Activated CD4-positive, alpha-beta T cell treated with anti-CD3 and anti-CD28 coated beads, Interleukin-2, amount 50 U/mL, for 16 hours (primary cell): ENCODE measurements around the gene SPIRE1.
"Not testable (repeated sequence)": the region's sequence is repeated elsewhere in the genome, so short reads cannot be mapped to it uniquely, and the experiment has no call there.

Source experiments
- DNase-seq: peaks from one replicate; pipeline ENCODE4 v3.0.0-alpha.2; 2020

The SPIRE1 gene

DNA sequence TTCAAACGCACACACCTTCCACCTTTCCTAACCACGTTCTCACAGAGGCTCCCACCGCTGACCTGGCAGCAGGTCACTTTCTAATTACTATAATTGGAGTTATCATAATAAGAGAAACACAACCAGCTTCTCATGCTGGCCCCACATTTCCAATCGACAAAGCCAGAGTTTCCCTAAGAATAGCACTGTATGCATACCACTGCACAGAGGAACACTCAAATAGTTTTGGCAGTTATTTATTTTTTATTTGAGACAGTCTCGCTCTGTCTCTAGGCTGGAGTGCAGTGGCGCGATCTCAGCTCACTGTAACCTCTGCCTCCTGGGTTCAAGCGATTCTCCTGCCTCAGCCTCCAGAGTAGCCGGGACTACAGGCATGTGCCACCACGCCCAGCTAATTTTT, 176.0 kb downstream of the SPIRE1 start:
- DNase-seq = not testable (repeated sequence)

DNA sequence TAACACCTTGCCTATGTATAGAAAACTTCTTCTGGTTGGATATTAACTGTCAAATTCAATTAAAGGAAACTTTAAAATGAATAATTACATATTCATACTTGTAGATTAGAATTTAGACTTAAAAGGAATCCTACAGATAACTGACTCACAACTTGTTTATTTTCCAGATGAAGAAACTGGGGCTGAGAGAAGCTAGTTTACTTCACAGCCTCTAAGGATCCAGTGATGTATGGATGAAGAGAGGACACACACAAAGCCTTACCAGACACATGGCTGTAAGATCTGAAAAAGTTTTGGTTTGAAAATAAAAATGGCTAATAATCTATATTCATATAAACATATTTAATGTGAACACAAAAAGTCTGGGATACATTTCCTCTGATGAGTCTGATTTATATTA, 177.9 kb downstream of the SPIRE1 start:
- DNase-seq = no peak

DNA sequence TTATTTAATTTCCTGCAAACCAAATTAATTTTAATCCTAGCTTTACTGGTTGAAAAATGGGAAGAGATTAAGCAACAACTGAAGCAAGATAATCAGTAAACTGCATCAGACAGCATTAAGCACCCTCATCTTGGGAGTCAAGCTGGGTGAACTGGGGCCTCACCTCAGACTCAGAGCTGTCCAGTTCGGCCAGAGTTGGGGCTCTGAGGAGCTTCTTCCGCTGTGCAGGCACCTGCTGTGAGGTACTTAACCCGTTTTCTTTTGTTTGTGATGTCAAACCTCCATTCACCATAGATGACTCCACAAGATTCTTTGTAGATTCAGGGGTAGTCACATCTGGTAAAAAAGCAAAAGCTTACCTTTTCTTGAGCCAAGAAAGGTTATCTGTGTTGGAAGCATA, 178.4 kb downstream of the SPIRE1 start:
- no peak for DNase-seq

DNA sequence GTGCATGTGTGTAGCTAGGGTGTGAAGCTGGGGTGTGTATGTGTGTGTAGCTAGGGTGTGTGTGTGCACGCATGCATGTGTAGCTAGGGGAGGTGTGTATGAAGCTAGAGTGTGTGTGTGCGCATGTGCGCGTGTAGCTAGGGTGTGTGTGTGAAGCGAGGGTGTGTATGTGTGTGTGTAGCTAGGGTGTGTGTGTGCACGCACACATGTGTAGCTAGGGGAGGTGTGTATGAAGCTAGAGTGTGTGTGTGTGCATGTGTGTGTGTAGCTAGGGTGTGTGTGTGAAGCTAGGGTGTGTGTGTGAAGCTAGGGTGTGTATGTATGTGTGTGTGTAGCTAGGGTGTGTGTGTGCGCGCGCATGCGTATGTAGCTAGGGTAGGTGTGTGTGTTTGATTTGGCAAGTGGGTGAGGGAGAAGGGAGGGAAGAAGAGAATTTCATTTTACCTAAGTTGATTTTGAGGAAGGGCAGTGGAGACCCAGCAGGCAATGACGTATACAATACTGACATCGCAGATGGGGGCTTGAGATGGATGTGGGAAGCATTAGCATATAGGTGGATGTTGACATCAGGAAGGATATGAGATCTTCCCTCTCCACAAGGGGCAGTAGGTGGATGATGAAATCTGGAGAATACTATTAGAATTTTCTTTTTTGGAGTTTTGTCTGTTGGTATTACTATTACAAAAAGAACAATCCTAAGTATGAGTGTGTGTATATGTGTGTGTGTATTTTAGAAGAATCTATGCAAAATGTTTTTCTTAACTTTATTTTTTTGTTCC, 179.4 kb downstream of the SPIRE1 start:
- DNase-seq = no peak

DNA sequence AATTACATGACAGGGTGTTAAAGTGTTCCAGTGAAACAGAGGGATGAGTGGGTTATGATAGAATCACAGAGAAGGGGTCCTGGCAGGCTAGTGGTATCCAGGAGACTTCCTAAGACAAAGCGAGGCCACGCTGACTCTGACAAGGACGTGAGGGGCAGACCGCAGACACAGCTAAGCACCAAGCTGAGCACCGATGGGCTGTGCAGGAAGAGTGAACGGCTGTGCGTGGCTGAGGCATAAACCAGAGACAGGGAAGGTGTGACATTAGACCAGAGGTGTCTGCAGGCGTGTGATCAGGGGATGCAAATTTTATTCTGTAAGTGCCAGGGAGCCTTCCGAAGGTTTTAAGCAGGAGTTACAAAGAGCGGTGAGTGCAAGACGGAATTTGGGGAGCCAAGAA, 180.3 kb downstream of the SPIRE1 start:
- DNase-seq = no peak

DNA sequence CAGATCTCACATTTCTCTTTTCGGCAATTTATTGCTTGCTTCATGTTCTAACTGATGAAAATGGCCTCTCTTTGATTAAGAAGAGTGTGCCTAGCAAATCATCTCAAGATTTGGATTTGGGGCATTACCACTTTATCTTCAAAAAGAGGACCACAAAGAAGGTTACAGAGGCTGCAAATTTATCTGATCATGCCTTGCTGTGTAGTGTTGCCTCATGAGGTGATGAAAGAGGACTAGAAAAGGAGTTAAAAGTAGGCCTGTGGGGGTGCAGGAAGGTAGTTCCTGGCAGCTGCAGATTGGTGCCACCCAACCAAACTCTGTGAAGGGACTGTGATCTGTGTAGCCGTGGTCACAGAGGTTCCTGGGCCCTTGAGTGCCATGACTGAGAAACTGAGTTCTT, 181.0 kb downstream of the SPIRE1 start:
- DNase-seq = no peak

DNA sequence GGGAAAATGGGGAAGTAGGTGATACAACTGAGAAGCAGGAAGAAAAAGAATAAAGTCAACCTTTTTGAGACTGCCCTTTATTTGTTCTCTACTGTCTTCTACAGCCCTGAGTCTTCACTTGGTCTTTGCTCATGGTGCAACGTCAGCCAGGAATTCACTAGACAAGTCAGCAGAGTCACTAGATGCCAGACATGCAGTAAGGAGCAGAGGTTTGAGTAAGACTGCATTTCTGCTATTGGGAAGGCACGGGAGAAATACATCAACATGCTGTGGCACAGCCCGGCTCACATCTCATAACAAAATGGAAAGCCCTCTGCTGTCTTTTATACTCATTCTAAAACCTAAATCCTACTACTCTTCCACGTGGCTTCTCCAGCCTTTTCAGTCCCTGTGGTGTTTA, 183.0 kb downstream of the SPIRE1 start:
- DNase-seq = no peak

DNA sequence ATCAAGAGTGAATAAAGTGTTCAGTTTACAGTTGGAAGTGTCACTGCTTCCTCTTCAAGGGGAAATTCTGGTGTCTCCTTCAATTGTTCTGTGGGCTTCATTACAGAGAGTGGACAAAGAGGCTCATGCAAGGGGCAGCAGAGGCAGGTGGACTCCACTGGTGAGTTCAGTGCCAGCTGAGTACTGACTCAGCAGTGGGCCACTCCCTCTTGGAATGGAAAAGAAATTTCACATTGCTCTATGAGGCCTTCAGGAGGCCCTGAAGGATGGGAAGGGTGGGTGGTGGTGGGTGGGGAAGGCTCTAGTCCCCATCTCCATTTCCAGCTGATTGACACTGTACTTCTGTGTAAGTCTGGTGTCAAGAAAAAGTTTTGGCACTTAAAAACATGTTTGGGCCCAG, 183.8 kb downstream of the SPIRE1 start:
- no peak for DNase-seq

DNA sequence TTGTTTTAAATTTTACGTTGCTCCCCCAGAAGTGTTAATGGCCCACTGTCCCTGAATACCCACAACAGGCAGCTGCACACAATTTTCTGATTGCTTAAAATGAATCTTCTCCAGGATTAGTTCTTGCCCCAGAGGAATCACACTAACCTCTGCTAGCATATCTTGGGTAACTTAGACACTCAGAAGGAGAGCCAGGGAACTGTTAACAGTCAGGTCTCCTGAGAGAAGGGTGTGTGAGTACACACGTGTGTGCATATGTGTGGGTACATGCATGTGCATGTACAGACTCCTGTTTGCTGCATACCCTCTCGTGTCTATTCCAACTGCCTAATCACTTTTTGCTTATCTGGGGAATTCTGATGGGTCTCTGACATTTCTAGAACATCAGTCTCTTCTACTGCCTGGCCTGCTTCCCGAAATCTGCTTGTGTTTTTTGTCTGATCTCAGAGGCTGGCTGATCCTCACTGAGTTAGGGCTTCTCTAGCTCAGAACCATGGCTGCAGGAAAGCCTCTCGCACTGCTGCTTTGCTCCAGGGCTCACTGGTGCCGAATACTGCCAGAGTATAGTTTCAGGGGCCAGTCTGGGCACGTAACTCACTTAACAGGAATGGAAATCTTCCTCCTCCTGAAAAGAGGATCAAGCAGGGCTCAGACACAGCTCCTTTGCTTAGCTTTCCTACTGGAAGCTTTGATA, 187.4 kb downstream of the SPIRE1 start:
- DNase-seq = no peak

DNA sequence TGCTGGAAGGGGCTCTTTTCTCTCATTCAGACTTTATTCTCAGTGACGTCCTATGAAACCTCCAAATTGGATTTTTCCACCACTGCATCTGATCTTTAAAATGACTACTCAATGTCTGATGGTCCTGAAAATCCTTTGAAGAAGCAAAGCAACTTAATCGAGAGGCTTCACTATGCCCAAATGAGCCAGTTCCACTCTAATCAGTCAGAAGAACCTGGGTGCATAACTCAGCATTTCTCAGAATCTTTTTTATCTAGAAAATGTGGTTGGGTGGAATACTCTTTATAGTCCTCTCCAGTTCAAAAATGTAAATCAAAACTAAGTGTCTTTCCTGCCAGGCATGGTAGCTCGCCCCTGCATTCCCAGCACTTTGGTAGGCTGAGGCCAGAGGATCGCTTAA, 189.5 kb downstream of the SPIRE1 start:
- no peak for DNase-seq

DNA sequence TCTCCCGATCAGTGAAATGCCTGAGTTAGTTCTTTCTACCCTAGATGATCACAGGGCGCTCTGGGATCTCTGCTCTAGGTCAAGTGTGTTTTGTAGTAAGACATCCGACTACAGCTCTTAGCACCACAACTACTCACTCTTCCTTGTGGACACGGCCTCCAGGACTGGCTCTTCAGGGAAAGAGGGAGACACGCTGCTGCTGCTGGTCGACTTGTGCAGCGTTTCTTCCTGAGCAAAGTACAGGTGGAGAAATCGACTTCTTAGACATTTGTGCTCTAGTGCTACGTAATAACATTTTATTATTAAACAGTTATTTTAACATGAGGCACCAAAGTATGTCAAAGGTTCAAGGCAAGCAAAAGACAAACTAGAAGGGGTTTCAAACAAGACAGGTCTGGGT, 193.2 kb downstream of the SPIRE1 start:
- no peak for DNase-seq

DNA sequence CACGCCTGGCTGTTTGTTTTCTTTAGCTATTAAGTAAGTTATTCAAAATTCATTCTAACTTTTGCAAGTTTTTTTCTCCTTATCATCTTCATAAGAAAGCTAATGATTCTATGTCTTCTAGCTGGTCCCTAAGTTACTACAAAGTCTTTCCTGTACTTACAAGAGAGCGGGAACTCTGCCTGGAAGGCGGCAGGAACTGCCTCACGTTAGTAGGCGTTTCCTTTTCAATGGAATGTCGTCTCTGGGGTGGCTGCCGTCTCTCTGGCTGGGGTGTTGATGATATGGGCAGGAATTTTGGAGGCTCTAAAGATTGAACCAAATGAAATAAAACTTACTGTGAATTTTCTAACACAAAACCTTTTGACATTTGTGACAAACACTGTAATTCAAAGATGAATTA, 194.7 kb downstream of the SPIRE1 start:
- no peak for DNase-seq

DNA sequence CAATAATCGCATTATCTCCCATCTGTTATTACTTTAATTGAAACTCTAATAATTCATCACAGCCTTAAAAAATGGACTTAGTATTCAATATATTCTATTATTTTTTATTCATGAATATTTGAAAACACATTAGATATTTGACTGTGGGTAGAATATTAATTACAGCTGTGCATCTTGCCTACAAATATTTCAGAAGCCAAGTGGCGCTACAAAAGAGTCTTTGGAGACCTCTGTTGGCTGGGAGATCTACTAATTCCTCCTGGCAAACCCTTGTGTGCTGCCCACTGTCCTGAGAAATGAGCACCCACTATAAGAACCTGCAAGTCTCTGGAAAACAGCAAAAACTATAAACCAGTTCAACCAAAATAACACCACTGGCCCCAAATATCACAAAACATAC, 195.7 kb downstream of the SPIRE1 start:
- no peak for DNase-seq

DNA sequence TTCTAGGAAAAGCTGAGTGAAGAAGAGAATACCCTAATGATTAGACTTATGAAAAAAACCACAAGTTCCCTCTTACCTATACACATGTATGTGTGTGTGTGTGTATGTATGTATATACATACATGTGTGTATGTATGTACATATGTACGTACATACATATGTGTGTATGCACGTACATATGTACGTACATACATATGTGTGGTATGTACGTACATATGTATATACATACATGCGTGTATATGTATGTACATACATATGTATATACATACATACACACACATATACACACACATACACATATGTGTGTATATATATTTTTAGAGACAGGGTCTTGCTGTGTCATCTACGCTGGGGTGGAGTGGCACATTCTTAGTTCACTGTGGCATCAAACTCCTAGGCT, 196.6 kb downstream of the SPIRE1 start:
- DNase-seq = no peak

DNA sequence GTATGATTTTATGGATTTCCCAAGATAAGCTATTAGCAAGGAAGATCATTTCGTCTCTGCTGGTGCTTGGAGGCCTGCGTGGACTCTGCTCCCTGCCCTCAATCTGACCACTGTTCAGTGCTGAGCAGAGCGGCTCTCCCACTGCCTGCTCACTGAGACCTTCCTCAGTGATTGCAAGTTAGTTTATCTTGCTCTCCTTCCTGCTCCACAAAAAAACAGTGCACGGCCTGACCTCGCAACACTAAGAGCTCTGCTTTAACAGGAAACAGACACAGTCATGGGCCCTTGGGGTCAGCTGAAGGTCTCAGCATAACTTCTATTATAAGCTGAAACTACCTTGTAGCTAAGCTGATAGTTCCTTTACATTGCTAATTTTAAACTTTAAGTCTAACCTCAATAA, 197.0 kb downstream of the SPIRE1 start:
- no peak for DNase-seq

DNA sequence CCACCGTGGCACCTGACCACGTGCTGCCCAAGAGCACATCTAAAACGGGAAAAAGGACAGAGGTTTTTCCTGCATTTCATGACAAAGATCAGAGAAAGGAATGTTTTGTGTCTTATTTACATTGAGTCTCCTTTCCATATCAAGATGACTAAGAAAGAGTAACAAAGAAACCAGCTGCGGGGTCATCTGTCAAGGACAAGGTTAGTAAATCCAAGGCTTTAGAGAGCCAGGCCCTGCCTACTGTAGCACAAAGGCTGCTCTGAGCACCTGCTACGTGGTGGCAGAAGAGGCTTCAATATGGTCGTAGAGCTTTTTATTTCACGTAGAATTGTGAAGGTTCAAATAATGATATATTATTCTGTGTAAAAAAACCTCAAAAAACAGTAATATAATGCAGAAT, 199.1 kb downstream of the SPIRE1 start:
- DNase-seq = no peak

DNA sequence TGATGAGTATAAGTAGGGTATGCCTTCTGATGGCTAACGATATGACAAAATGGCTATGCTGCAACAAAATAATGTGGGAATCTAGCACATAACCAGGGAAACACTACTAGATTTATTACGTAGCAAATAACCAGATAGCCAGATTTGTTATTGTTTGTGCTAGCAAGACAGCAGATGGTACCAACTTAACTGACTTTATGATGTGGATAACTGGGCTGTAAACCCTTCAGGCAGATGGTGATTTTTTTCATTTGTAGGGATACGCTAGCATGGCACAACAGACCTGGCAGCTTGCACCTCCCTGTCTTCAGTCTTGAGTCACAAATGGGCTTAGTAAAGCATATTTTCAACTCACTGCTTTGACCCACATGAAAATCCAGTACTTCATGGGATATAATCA, 201.5 kb downstream of the SPIRE1 start:
- DNase-seq = no peak

DNA sequence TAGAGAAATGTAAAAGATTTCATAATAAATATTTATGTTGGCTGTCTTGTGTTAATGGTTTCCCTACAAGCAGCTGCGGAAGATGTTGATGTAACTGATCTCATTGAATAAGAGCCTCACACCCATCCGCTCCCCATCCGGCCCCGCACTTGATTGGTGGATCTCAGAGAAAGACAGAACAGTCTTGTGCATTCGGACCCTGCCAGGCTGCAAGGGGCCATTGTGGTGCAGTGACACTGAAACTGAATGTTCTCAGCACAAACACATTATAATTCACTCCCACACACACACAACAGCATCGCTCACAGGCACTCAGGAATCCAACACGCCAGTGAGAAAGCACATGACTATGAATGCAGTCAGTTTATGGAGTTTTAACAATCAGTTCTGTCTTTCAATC, 202.4 kb downstream of the SPIRE1 start:
- no peak for DNase-seq

DNA sequence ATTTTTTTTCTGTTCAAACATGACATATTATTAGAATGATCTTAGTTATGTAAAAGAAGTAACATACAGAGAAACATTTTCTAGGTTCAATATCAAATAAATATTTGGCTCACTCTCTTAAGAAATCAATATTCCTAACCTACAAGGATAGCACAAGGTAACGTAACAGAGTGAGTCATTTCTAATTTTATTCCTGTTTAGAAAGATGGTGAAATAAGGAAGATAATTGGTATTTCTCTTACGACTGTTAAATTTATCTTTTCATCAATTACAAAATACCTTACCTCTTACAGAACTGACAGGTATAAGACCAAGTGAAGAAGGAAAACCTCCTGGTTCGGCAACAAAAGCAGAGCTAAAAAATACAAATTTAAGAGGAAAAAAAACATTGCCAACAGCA, 205.1 kb downstream of the SPIRE1 start:
- no peak for DNase-seq

DNA sequence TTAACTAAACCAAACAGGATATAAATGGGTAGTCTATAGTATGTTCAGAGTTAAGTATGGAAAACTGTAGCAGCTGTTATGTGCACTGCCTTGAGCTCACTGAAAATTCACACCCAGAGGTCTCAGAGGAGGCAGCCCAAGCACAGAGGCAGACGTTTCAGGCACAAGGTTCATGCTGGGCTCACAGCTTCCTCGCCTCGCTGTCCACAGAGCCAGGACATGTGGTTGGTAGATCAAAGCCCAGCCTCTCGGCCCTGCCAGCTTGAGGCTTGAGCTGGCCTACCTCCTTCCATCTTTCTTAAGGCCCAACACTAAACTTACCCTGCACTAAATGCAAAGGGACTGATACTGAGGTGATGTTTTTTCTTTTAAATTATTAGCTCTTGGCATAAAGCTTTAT, 206.5 kb downstream of the SPIRE1 start:
- no peak for DNase-seq

DNA sequence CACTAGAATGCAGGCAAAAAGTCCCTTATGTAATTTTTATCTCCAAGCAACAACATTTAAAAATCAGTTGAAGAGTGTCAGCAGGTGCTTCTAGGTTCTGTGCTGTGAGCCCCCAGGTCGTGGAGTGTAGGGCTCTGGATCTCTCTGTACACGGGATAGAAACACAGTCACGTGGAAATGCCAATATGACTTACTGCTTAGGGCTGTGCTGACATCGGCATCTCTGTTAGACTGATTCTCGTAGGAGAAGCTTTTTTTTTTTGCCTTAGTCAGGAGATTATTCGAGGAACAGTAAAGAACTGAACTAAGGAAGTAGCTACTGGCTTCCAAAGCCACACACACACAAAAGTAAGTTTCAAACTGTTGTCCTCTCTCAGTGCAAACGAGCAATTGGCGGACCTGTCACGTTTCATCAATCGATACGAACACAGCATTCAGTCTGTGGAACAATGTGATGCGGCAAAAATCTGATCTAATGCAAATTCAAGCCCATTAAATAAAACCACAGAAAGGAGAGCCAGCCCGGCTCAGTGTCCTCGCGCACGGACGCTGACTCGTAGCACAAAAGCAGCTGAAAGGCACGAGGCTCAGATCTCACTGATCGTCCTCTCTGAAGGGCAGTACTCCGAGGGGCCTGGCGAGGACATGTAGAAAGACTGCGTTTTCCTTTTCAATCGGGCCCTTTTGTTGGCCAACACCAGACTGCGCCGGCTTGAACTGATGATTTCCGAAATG, 208.7 kb downstream of the SPIRE1 start:
- no peak for DNase-seq

DNA sequence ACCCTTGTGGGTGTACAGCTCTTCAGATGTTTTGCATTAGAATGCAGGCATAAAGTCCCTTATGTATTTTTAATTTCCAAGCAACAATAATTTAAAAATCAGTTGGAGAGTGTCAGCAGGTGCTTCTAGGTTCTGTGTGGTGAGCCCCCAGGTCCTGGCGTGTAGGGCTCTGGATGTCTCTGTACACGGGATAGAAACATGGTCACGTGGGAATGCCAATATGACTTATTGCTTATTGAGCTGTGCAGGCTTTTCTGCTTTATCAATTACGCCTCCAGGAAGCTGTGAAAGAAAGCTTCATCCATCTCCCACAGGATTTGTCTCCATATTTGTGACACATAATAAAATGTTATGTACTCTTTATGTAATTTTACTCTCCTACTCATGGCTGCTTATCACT, 212.4 kb downstream of the SPIRE1 start:
- DNase-seq = no peak

DNA sequence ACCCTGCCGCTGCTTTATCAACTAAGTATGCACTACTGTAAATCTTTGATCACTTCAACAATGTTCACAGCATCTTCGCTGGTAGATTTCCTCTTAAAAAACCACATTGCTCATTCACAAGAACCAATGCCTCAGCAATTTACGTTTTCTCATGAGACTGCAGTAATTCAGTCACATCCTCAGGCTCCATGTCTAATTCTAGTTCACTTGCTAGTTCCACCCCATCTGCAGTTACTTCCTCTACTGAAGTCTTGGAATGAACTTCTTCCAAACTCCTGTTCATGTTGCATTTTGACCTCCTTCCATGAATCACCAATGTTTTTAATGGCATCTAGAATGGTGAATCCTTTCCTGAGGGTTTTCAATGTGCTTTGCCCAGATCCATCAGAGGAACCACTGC, 214.4 kb downstream of the SPIRE1 start:
- peak; percentile 16 for DNase-seq

DNA sequence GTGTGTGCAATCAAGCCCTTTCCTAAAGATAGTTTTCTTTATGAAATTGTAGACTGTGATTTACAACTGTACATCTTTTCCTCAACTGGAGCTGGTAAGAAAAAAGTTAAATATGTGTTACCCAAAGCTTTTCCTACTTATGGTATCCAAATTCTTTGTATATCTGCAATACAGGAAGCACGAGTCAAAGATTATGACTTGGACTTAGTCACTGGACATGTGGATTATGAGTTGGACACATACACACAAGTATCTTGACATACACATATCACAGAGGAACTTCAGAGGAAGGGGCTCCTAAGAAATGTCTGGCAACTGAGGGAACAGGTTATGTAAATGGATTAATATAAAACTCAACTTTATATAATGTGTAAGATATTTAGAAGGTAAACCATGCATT, 215.0 kb downstream of the SPIRE1 start:
- DNase-seq = no peak
